HepG2 (cell line): ENCODE data around the gene PRRT1B. TPM values are rescaled to one million over a fixed set of nuclear protein-coding genes. Genes with fewer than 3 reads are reported as not detected.

Source experiments
- ATAC-seq: fragments of 200-7000 bp; cut with Tn5 transposase; 3 replicates; pipeline ENCODE4 v1.9.1; 2020; ENCODE audit warnings: mild to moderate bottlenecking, moderate library complexity
- BruUV-seq: library from RNA; stranded (reverse); fragments of 400-500 nt; replicated peaks from 2 replicates; lab custom pipeline; 2021; lab: Mats Ljungman, UMichigan
- CTCF ChIA-PET: fragments of 300-600 bp; formaldehyde crosslinking; extraction: SDS; loops from one replicate; lab custom pipeline; 2021; ENCODE audit warnings: low total read pairs, inconsistent platforms, low intra/inter-chr PET ratio; lab: Yijun Ruan, JAX
- POLR2A ChIA-PET: fragments of 350-600 bp; sonication (Branson Sonifier 250); formaldehyde crosslinking; loops from one replicate; lab custom pipeline; 2020; ENCODE audit warnings: antibody characterized with exemption, inconsistent platforms; lab: Yijun Ruan, JAX
- DNase-seq: peaks from one replicate; pipeline ENCODE4 v3.0.0-alpha.2; 2015; ENCODE audit warnings: low spot score
- FAIRE-seq: peaks from 3 replicates; lab custom pipeline; 2011; peaks lifted over from hg19 to GRCh38; lab: Jason Lieb, UNC
- H2AFZ ChIP-seq: one replicate; pipeline ENCODE4 v1.6.1; 2011; ENCODE audit warnings: low read length, inconsistent platforms
- H3K27ac ChIP-seq: fragments of 300-600 bp; 3 replicates; pipeline ENCODE4 v1.8.0; 2011; ENCODE audit warnings: mixed run types, mild to moderate bottlenecking, mixed read lengths, low read length, inconsistent platforms; ENCODE audit not compliant: insufficient read depth; ENCODE audit errors: extremely low read length
- H3K27me3 ChIP-seq, 2 experiments: fragments of 200-600 bp in 1 of 2; 2 replicates in 1 of 2; 3 replicates in 1 of 2; pipeline versions ENCODE4 v1.6.0 to v1.8.0; 2011; ENCODE audit warnings: low read length in 2 of 2, mild to moderate bottlenecking in 2 of 2, moderate library complexity in 2 of 2, inconsistent platforms in 1 of 2; ENCODE audit not compliant: insufficient read depth in 2 of 2, control insufficient read depth in 1 of 2
- H3K36me3 ChIP-seq, 2 experiments: fragments of 200-600 bp in 1 of 2; replicated peaks in 1 of 2; 2 replicates in 1 of 2; 3 replicates in 1 of 2; pipeline versions ENCODE4 v1.5.1 to v1.8.0; 2011; ENCODE audit warnings: low read length in 2 of 2, inconsistent platforms in 1 of 2; ENCODE audit not compliant: insufficient read depth in 2 of 2, control insufficient read depth in 1 of 2
- H3K4me1 ChIP-seq: 2 replicates; pipeline ENCODE4 v1.5.1; 2012; ENCODE audit warnings: low read length, inconsistent platforms; ENCODE audit not compliant: insufficient read depth
- H3K4me2 ChIP-seq: 2 replicates; pipeline ENCODE4 v1.6.0; 2011; ENCODE audit warnings: low read depth, low read length, inconsistent platforms
- H3K4me3 ChIP-seq, 3 experiments: fragments of 200-600 bp in 1 of 3; sonication (generic), shearing (Covaris generic) in 1 of 3; replicated peaks in 1 of 3; 2 replicates each; pipeline ENCODE4 v1.5.1; 2011 to 2016; ENCODE audit warnings: low read length in 3 of 3, inconsistent platforms in 2 of 3, low read depth in 2 of 3, mild to moderate bottlenecking in 2 of 3, control low read depth in 1 of 3, mixed read lengths in 1 of 3; ENCODE audit not compliant: insufficient read depth in 1 of 3
- H3K79me2 ChIP-seq: one replicate; pipeline ENCODE4 v1.6.1; 2011; ENCODE audit warnings: low read length, inconsistent platforms; ENCODE audit not compliant: insufficient read depth
- H3K9ac ChIP-seq: 2 replicates; pipeline ENCODE4 v1.6.0; 2011; ENCODE audit warnings: mild to moderate bottlenecking, low read depth, low read length, inconsistent platforms; ENCODE audit not compliant: insufficient read depth
- H3K9me3 ChIP-seq: 2 replicates; pipeline ENCODE4 v1.5.1; 2012; ENCODE audit warnings: mild to moderate bottlenecking, low read length
- H4K20me1 ChIP-seq: 2 replicates; pipeline ENCODE4 v1.6.0; 2011; ENCODE audit warnings: inconsistent platforms, mild to moderate bottlenecking, low read length, moderate library complexity; ENCODE audit not compliant: insufficient read depth
- FOXK1 ChIP-seq: sonication (generic); formaldehyde crosslinking; IDR thresholded peaks from 2 replicates; pipeline ENCODE4 v1.4.0; 2020; ENCODE audit warnings: low read depth, missing genetic modification reagents, borderline replicate concordance
- MXI1 ChIP-seq: IDR thresholded peaks from 3 replicates; pipeline ENCODE4 v1.6.1; 2012; ENCODE audit warnings: low read depth, low read length, inconsistent platforms, borderline replicate concordance
- NPAS2 ChIP-seq: sonication (generic); formaldehyde crosslinking; IDR thresholded peaks from 2 replicates; pipeline ENCODE4 v1.8.0; 2022; ENCODE audit warnings: mild to moderate bottlenecking, missing genetic modification reagents, borderline replicate concordance
- SOX13 ChIP-seq, 3 experiments: fragments of 450-650 bp in 1 of 3; sonication (generic) in 1 of 3; formaldehyde crosslinking in 1 of 3; IDR thresholded peaks in 2 of 3; conservative IDR thresholded peaks in 1 of 3; 2 replicates each; pipeline versions ENCODE4 v1.5.0 to v1.6.1; 2016 to 2020; ENCODE audit warnings: antibody characterized with exemption in 1 of 3, mild to moderate bottlenecking in 1 of 3, missing compliant biosample characterization in 1 of 3, missing genetic modification reagents in 1 of 3, moderate library complexity in 1 of 3
- TBP ChIP-seq: sonication (generic); formaldehyde crosslinking; IDR thresholded peaks from 2 replicates; pipeline ENCODE4 v1.5.0; 2020; ENCODE audit warnings: missing genetic modification reagents
- ZNF205 ChIP-seq: IDR thresholded peaks from 2 replicates; pipeline ENCODE4 v1.6.1; 2018; ENCODE audit warnings: missing biosample characterization, missing genetic modification reagents
- ZNF839 ChIP-seq: sonication (generic); formaldehyde crosslinking; IDR thresholded peaks from 2 replicates; pipeline ENCODE4 v1.4.0; 2020; ENCODE audit warnings: missing genetic modification reagents, mild to moderate bottlenecking, borderline replicate concordance
- WGBS: methylation state at CpG from one replicate; pipeline ENCODE4 v1.1.6; 2017; ENCODE audit warnings: low lambda C conversion rate; 5-methylcytosine and 5-hydroxymethylcytosine counted together
- in situ Hi-C: cut with HindIII; loops from 2 replicates; pipeline ENCODE4 v1.10.0; 2017; ENCODE audit warnings: low pct_unique_long_range_greater_than_20kb; ENCODE audit not compliant: extremely low pct_ligation_motif_present
- intact Hi-C: fragments of 100-400 bp; cut with micrococcal nuclease; formaldehyde crosslinking; loops from one replicate; pipeline ENCODE4 v1.10.0; 2022; ENCODE audit not compliant: unreplicated experiment
- polyA plus RNA-seq, 8 experiments: library from polyadenylated mRNA; depleted of rRNA in 3 of 8; stranded (reverse) in 7 of 8; unstranded in 1 of 8; fragments of >200 nt; fragmentation: Illumina TruSeq in 4 of 8; extraction: Trizol in 4 of 8; gene quantifications; 2 replicates each; pipeline versions ENCODE4 v1.2.1 to v1.2.3, GENCODE V29; 2011 to 2016; ENCODE audit warnings: low read depth in 4 of 8, missing spikeins in 1 of 8, mixed read lengths in 1 of 8; ENCODE audit not compliant: insufficient read depth in 1 of 8
- total RNA-seq, 5 experiments: library from RNA; depleted of rRNA; stranded (reverse); fragments of >200 nt; fragmentation: Illumina TruSeq; extraction: Trizol; gene quantifications; 2 replicates each; pipeline ENCODE4 v1.2.3, GENCODE V29; 2016; ENCODE audit warnings: low read depth in 1 of 5
- TF ChIP-seq, protein P1 (sequence below): sonication (generic); formaldehyde crosslinking; IDR thresholded peaks from 2 replicates; pipeline ENCODE4; 2020; ENCODE audit warnings: missing genetic modification reagents, mild to moderate bottlenecking, borderline replicate concordance
- TF ChIP-seq, protein P2 (sequence below): conservative IDR thresholded peaks from 2 replicates; pipeline ENCODE4 v1.6.1; 2018; ENCODE audit warnings: missing genetic modification reagents

PRRT1B gene
- total and polyA plus RNA-seq, 2 of the 13 experiments (the other 11 are each of a cell fraction or from before 2014, with no cell fraction given) = not detected

DNA sequence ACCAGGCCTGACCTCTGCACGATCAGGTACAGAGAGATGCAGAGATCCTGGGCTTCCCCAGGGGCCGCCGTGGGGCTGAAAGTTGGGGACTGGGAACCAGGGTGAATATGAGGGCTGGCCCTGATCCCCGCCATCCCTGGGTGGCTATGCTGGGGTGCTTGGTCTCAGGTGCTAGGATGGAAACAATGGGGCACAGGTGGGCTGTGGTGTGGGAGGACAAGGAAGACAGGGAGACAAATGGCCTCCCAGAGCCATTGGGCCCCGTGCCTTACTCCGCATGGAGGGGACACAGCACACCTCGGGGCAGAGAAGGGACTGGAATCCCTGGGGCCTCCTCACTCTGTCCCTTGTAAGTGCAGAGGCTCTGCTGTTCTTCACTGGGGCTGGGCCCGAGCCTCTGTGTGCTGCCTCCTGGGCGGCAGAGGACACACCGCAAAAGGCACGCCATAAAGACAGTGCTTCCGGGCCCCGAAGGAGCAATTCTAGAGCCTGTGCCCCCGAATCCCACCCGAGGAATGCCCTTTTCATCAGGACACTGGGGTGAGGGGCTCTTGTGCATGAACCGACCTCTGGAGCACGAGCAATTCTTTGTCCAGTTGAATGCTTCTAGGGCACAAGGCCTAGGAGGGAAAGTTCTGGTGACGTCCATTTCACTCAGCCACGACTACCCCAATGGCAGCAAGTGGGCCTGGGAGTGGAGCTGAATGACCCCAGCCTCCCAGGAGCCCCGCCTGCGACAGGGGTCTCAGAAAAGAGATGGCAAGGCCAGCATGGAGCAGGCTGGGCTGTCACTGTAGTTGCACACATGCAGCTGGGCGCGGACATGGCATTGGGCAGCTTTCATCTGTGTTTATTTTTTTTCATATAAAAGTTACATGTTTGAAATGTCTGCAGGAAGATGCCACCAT is 30.9 kb downstream of the PRRT1B start (continued):
- TF ChIP-seq SOX13 (IDR thresholded peaks at IDR 0.05) = no peak
- TF ChIP-seq SOX13 (CRISPR knock-in tag; conservative IDR thresholded peaks at IDR 0.05 in 1 of 2, IDR thresholded peaks at IDR 0.05 in 1 of 2) = no peak

GRCh38 chr9:131577005-131578000 is 32.0 kb downstream of the PRRT1B start:
- Histone ChIP-seq H3K4me3 (no peak overlapping the region), H3K36me3 (peaks cover 6 to 31% of the 10 kb centered on the region in 2 experiments; a peak in 3 of 5 replicates), H3K9me3 (no peaks in the 10 kb centered on the region), H3K4me2 (no peak overlapping the region), H3K27me3 (no peaks in the 10 kb centered on the region), H3K9ac (no peak overlapping the region), H2AFZ (no peak overlapping the region), H3K4me1 (no peaks in the 10 kb centered on the region), H4K20me1 (no peaks in the 10 kb centered on the region), H3K79me2 (no peaks in the 10 kb centered on the region), H3K27ac (no peak overlapping the region)
- in situ Hi-C loops = loop anchor here (25.0 kb wide), 1 partner anchor 660 kb away; no protein-coding TSS in a partner anchor
- DNase-seq (no peak), FAIRE-seq (no peak), ATAC-seq (no peak)
- intact Hi-C loops = no loop called here
- WGBS = 97% methylated on average over 18 of the region's 25 CpGs
- TF ChIP-seq MXI1 (no peak), ZNF205 (CRISPR knock-in tag) (no peak), NPAS2 (CRISPR knock-in tag) (no peak), FOXK1 (CRISPR knock-in tag) (no peak), ZNF839 (CRISPR knock-in tag) (no peak), TBP (CRISPR knock-in tag) (no peak)
- TF ChIP-seq, protein P1, sequence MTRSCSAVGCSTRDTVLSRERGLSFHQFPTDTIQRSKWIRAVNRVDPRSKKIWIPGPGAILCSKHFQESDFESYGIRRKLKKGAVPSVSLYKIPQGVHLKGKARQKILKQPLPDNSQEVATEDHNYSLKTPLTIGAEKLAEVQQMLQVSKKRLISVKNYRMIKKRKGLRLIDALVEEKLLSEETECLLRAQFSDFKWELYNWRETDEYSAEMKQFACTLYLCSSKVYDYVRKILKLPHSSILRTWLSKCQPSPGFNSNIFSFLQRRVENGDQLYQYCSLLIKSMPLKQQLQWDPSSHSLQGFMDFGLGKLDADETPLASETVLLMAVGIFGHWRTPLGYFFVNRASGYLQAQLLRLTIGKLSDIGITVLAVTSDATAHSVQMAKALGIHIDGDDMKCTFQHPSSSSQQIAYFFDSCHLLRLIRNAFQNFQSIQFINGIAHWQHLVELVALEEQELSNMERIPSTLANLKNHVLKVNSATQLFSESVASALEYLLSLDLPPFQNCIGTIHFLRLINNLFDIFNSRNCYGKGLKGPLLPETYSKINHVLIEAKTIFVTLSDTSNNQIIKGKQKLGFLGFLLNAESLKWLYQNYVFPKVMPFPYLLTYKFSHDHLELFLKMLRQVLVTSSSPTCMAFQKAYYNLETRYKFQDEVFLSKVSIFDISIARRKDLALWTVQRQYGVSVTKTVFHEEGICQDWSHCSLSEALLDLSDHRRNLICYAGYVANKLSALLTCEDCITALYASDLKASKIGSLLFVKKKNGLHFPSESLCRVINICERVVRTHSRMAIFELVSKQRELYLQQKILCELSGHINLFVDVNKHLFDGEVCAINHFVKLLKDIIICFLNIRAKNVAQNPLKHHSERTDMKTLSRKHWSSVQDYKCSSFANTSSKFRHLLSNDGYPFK (CRISPR knock-in tag) = no peak
- TF ChIP-seq, protein P2, sequence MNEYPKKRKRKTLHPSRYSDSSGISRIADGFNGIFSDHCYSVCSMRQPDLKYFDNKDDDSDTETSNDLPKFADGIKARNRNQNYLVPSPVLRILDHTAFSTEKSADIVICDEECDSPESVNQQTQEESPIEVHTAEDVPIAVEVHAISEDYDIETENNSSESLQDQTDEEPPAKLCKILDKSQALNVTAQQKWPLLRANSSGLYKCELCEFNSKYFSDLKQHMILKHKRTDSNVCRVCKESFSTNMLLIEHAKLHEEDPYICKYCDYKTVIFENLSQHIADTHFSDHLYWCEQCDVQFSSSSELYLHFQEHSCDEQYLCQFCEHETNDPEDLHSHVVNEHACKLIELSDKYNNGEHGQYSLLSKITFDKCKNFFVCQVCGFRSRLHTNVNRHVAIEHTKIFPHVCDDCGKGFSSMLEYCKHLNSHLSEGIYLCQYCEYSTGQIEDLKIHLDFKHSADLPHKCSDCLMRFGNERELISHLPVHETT (CRISPR knock-in tag) = no peak
- BruUV-seq = no TSS peak
- ChIA-PET POLR2A (no interaction called here), CTCF (no interaction called here)
